Hematopoietic multipotent progenitor cell (in vitro differentiated cells): Measurements from ENCODE around the gene CNTN2. TPM values are rescaled to one million over a fixed set of nuclear protein-coding genes. Genes with fewer than 3 reads are reported as not detected.

ENCODE experiments used
- DNase-seq, 3 donors: peaks; one replicate each; pipeline ENCODE4 v3.0.0-alpha.2; 2011 to 2015; ENCODE audit warnings: low read depth in 2 of 3, low spot score in 2 of 3
- total RNA-seq: library from RNA; depleted of rRNA; stranded (reverse); fragments of >200 nt; gene quantifications from one replicate; pipeline ENCODE4 v1.2.3, GENCODE V29; 2012

CNTN2 gene
- total RNA-seq, 1 donor = under 0.01 TPM

DNA sequence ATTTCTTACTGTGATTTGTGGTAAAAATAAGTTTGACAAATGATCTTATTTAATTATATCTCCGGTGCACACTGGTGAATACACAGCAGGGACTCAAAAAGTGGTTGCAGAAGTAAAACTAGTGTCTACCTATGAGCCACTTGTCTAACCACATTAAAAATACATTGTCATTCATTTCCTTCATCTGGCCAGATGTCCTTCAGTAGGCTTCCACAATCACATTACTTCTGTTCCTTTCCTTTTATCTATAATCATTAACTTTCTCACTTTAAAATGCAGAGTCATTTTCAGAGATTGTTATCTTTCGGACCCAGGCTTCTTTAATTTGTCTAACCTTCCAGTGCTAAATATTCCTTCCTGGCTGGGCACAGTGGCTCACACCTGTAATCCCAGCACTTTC, 75.7 kb downstream of the CNTN2 start:
- peak in 2 of 3 donors; percentile 34 to 50 for DNase-seq

DNA sequence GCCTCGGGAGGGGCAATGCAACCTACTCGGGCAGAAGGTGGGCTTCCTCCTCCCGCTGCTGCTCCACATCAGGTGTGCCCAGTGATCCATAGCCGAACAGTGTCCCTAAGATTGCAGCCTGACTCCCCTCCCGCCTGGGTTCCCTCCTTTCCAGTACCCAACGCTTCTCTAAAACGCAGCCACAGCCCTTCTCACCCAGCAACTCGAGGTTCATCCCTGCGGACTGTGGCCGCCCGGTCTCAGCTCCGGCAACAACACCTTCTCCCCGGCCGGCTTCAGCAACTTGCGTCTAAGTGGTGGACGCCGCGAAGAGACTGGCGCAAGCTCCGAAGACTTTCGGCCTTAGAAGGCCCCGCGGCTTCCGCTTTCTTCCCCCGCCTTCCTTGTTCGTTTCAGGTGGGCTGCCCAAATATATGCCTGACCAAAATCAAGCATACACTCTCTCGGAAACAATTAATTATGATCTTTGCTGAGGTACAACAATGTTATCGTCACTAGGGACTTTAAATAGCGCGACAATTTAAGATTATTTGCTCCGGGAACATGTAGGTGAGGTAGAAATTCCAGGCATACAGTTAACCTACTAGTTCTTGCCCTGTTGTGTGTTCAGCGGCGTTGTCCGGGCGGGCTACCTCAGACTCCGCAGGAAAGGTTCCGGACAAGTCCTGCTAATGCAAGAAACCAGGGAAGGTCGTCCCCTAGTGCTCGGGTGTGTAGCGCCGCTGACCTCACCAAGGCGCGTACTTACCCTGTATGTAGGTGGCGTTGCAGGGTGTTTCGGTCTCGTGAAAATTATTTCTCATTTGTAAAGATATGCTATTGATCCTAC, 78.9 kb downstream of the CNTN2 start, which contains the start of gene RBBP5:
RBBP5 (minus strand) TSS at position 319 of the 829 bp plus-strand sequence; CDS start at position 214, 105 bp downstream.
- peak; percentile 92 to 98 (median 98) for DNase-seq

DNA sequence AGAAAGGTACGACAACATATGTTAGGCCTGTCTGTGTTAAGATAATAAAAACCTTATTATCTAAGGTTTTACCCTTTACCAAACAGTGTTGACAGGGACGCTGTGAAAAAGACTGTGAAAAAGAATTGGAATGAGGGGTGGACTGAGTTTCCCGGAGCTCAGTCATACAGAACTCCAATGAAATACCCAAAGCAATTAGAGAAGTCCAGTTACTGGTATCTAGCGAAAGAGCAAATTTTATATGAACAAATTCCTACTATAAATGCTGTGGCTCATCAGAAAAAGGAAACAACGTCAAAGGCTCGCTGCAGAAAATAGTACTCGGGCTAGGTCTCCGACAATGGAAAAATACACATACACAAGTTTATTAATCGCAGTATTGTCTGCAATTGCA, 79.5 kb downstream of the CNTN2 start:
- no peak for DNase-seq

DNA sequence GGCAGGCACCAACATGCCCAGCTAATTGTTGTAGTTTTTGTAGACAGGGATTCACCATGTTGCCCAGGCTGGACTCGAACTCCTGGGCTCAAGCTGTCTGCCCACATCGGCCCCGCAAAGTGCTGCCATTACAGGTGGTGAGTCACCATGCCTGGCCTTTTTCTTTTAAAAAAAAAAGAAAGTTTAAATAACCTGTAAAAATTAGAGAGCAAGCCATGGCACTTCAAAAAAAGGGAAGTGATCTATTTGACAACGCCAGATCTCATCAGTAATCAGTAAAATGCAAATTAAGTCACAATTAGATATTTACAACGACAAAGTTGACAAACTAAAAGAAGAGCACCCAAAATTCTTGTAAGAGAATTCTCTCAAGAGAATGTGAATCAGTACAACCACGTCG, 81.7 kb downstream of the CNTN2 start:
- DNase-seq = peak in 1 of 3 donors; percentile 7

DNA sequence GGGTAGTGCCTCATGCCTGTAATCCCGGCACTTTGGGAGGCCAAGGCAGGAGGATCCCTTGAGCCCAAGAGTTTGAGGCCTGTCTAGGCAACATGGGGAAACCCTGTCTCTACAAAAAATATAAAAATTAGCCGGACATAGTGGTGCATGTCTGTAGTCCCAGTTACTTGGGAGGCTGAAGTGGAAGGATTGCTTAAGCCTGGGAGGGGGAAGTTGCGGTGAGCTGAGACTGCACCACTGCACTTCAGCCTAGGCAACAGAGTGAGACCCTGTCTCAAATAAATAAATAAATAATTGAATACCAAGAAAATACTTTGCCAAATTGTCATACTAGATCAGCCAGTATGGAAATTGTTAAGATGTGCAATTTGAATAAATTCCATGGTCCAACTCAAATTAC, 84.6 kb downstream of the CNTN2 start:
- DNase-seq = no peak

Other genes starting within 250 kb of the CNTN2 start
- gene NFASC, start 172.3 kb upstream of the CNTN2 start, total RNA-seq = under 0.01 TPM
- 0.54 TPM for gene TMEM81, start 41.2 kb downstream of the CNTN2 start, total RNA-seq
- gene RBBP5, start 78.8 kb downstream of the CNTN2 start, total RNA-seq = 8.6 TPM
- gene DSTYK, start 168.5 kb downstream of the CNTN2 start, total RNA-seq = 10.5 TPM
- gene TMCC2, start 184.7 kb downstream of the CNTN2 start, total RNA-seq = 8.6 TPM